Cortex of kidney (tissue), 1 donor: Measurements from ENCODE around the gene SERGEF.

ENCODE experiments used
- DNase-seq: peaks from one replicate; lab custom pipeline; 2025; lab: John Stamatoyannopoulos, UW

Gene SERGEF

GRCh38 chr11:17750801-17751165 is 262.1 kb downstream of the SERGEF start:
- no peak for DNase-seq

- no peak for DNase-seq
Observed at GRCh38 chr11:17750013-17750800, 262.6 kb downstream of the SERGEF start.

- DNase-seq, result no peak
Observed at GRCh38 chr11:17748761-17749721, 263.8 kb downstream of the SERGEF start.

- DNase-seq, result no peak
Observed at GRCh38 chr11:17748044-17748443, 264.8 kb downstream of the SERGEF start.

GRCh38 chr11:17747131-17747955 is 265.5 kb downstream of the SERGEF start:
- no peak for DNase-seq

- no peak for DNase-seq
Observed at GRCh38 chr11:17746096-17746495, 266.8 kb downstream of the SERGEF start.

GRCh38 chr11:17745023-17745772 is 267.6 kb downstream of the SERGEF start:
- DNase-seq, result no peak

GRCh38 chr11:17744151-17744940 is 268.5 kb downstream of the SERGEF start:
- DNase-seq, result no peak

GRCh38 chr11:17743808-17744119 is 269.1 kb downstream of the SERGEF start:
- DNase-seq, result no peak

- DNase-seq, result no peak
Observed at GRCh38 chr11:17743026-17743807, 269.6 kb downstream of the SERGEF start.

- DNase-seq, result no peak
Observed at GRCh38 chr11:17742019-17742418, 270.8 kb downstream of the SERGEF start.

- DNase-seq, result no peak
Observed at GRCh38 chr11:17741487-17741886, 271.4 kb downstream of the SERGEF start.

- DNase-seq, result no peak
Observed at GRCh38 chr11:17740649-17741235, 272.1 kb downstream of the SERGEF start.

- no peak for DNase-seq
Observed at GRCh38 chr11:17739945-17740338, 272.9 kb downstream of the SERGEF start.

- no peak for DNase-seq
Observed at GRCh38 chr11:17738151-17738973, 274.5 kb downstream of the SERGEF start.
